Endodermal cell (in vitro differentiated cells): Measurements from ENCODE around the gene SERPINA1. TPM values are rescaled to one million over a fixed set of nuclear protein-coding genes. Genes with fewer than 3 reads are reported as not detected.

Experiments
- DNase-seq: peaks from one replicate; pipeline ENCODE4 v3.0.0-alpha.2; 2017
- H3K27ac ChIP-seq: 2 replicates; pipeline ENCODE4 v1.5.1; 2013; ENCODE audit warnings: mild to moderate bottlenecking, low read depth, low read length, moderate library complexity
- H3K27me3 ChIP-seq: 2 replicates; pipeline ENCODE4 v1.6.1; 2013; ENCODE audit warnings: mild to moderate bottlenecking, low read length, moderate library complexity; ENCODE audit not compliant: insufficient read depth, control insufficient read depth, poor library complexity, severe bottlenecking
- H3K36me3 ChIP-seq: 2 replicates; pipeline ENCODE4 v1.7.0; 2013; ENCODE audit warnings: mild to moderate bottlenecking, low read length, moderate library complexity; ENCODE audit not compliant: control insufficient read depth, insufficient read depth
- H3K4me1 ChIP-seq: one replicate; pipeline ENCODE4 v1.7.0; 2013; ENCODE audit warnings: low read length; ENCODE audit not compliant: control insufficient read depth, insufficient read depth
- H3K4me3 ChIP-seq: 2 replicates; pipeline ENCODE4 v1.5.1; 2013; ENCODE audit warnings: mild to moderate bottlenecking, low read length, moderate library complexity
- H3K9ac ChIP-seq: 2 replicates; pipeline ENCODE4 v1.6.1; 2013; ENCODE audit warnings: mild to moderate bottlenecking, low read length, moderate library complexity; ENCODE audit not compliant: poor library complexity, severe bottlenecking; ENCODE audit errors: extremely low read depth
- H3K9me3 ChIP-seq: 2 replicates; pipeline ENCODE4 v1.6.1; 2013; ENCODE audit warnings: mild to moderate bottlenecking, low read length, moderate library complexity; ENCODE audit not compliant: control insufficient read depth
- H3K27ac Mint-ChIP-seq: 2 replicates; pipeline ENCODE4 v1.8.0; 2020; ENCODE audit warnings: mixed read lengths
- H3K27me3 Mint-ChIP-seq: 2 replicates; pipeline ENCODE4 v1.8.0; 2021; ENCODE audit warnings: mild to moderate bottlenecking, mixed read lengths; ENCODE audit not compliant: insufficient read depth
- H3K36me3 Mint-ChIP-seq: 2 replicates; pipeline ENCODE4 v1.8.0; 2020; ENCODE audit warnings: low read depth, mixed read lengths
- H3K4me1 Mint-ChIP-seq: 2 replicates; pipeline ENCODE4 v1.8.0; 2020; ENCODE audit warnings: mixed read lengths
- H3K4me3 Mint-ChIP-seq: 2 replicates; pipeline ENCODE4 v1.8.0; 2020; ENCODE audit warnings: mild to moderate bottlenecking, moderate library complexity, mixed read lengths
- H3K9me3 Mint-ChIP-seq: 2 replicates; pipeline ENCODE4 v1.8.0; 2020; ENCODE audit warnings: mild to moderate bottlenecking, mixed read lengths
- CTCF ChIP-seq: fragments of 200-600 bp; sonication (generic); conservative IDR thresholded peaks from 2 replicates; pipeline ENCODE4 v1.5.0; 2021; ENCODE audit warnings: antibody characterized with exemption, mild to moderate bottlenecking
- WGBS, 2 experiments: methylation state at CpG; one replicate each; pipeline versions ENCODE4 v1.1.5 to v1.1.7; 2013; ENCODE audit warnings: missing lambda C conversion rate in 2 of 2, mixed read lengths in 1 of 2; ENCODE audit not compliant: insufficient coverage in 1 of 2, insufficient read length in 1 of 2; 5-methylcytosine and 5-hydroxymethylcytosine counted together
- total RNA-seq, 2 donors: library from RNA; stranded (reverse); fragmentation: NEBNext Ultra II Directional in 1 of 2; extraction: Animal tissue kit (Norgen Biotek cat#: 25700) in 1 of 2; gene quantifications; 2 replicates in 1 of 2; 3 replicates in 1 of 2; pipeline ENCODE4 v1.2.1, GENCODE V29; 2021

SERPINA1 gene
- total RNA-seq, 2 donors from 2014 or later = 1.2 TPM; not detected in 1

- no peaks in the 10 kb centered on the region for H3K36me3 ChIP-seq
- H3K36me3 Mint-ChIP-seq = no peaks in the 10 kb centered on the region
- no peak for DNase-seq
- H3K9me3 Mint-ChIP-seq = peaks cover 5% of the 10 kb centered on the region
- H3K27ac ChIP-seq = no peak overlapping the region
- no peak overlapping the region for H3K4me3 Mint-ChIP-seq
- H3K9me3 ChIP-seq = no peaks in the 10 kb centered on the region
- H3K4me1 Mint-ChIP-seq = no peaks in the 10 kb centered on the region
- H3K4me1 ChIP-seq = no peaks in the 10 kb centered on the region
- H3K27me3 Mint-ChIP-seq = no peaks in the 10 kb centered on the region
- H3K27ac Mint-ChIP-seq = no peak overlapping the region
- H3K27me3 ChIP-seq = no peaks in the 10 kb centered on the region
- H3K9ac ChIP-seq = no peak overlapping the region
- no peak overlapping the region for H3K4me3 ChIP-seq
- WGBS, 2 experiments = 67 to 95% methylated on average over 1 to 2 of the region's 2 CpGs
- TF ChIP-seq CTCF = no peak
Observed at GRCh38 chr14:94330857-94331256, 57.5 kb downstream of the SERPINA1 start.

GRCh38 chr14:94330432-94330831 is 58.0 kb downstream of the SERPINA1 start:
- Mint-ChIP-seq H3K27ac (no peak overlapping the region), H3K4me1 (no peaks in the 10 kb centered on the region), H3K4me3 (no peak overlapping the region), H3K27me3 (no peaks in the 10 kb centered on the region), H3K9me3 (peaks cover 5% of the 10 kb centered on the region), H3K36me3 (no peaks in the 10 kb centered on the region)
- Histone ChIP-seq H3K36me3 (no peaks in the 10 kb centered on the region), H3K9me3 (no peaks in the 10 kb centered on the region), H3K4me3 (no peak overlapping the region), H3K4me1 (no peaks in the 10 kb centered on the region), H3K9ac (no peak overlapping the region), H3K27me3 (no peaks in the 10 kb centered on the region), H3K27ac (no peak overlapping the region)
- WGBS, 2 experiments = 90 to 92% methylated on average over 2 to 3 of the region's 3 CpGs
- DNase-seq = no peak
- TF ChIP-seq CTCF = no peak

GRCh38 chr14:94329857-94330256 is 58.5 kb downstream of the SERPINA1 start:
- DNase-seq = no peak
- no peaks in the 10 kb centered on the region for H3K4me1 Mint-ChIP-seq
- Histone ChIP-seq H3K27me3 (no peaks in the 10 kb centered on the region), H3K9ac (no peak overlapping the region), H3K27ac (no peak overlapping the region), H3K4me1 (no peaks in the 10 kb centered on the region), H3K36me3 (no peaks in the 10 kb centered on the region), H3K9me3 (no peaks in the 10 kb centered on the region), H3K4me3 (no peak overlapping the region)
- no peak overlapping the region for H3K27ac Mint-ChIP-seq
- no peak overlapping the region for H3K4me3 Mint-ChIP-seq
- WGBS, 2 experiments = 95 to 100% methylated on average over 3 to 4 of the region's 4 CpGs
- no peaks in the 10 kb centered on the region for H3K27me3 Mint-ChIP-seq
- TF ChIP-seq CTCF = no peak
- no peaks in the 10 kb centered on the region for H3K36me3 Mint-ChIP-seq
- H3K9me3 Mint-ChIP-seq = peaks cover 5% of the 10 kb centered on the region
